H1 (cell line): ENCODE results near the gene POLD4. TPM values are rescaled to one million over a fixed set of nuclear protein-coding genes. Genes with fewer than 3 reads are reported as not detected.
A peak's percentile ranks its signal among the peaks of the same experiment; 100 is the strongest.

Experiments
- CTCF ChIA-PET: fragments of 300-600 bp; sonication (Branson Sonifier 250); formaldehyde crosslinking; loops from one replicate; lab custom pipeline; 2021; ENCODE audit not compliant: partially characterized antibody; lab: Charles Lee
- POLR2A ChIA-PET: fragments of 300-600 bp; sonication (Branson Sonifier 250); formaldehyde crosslinking; loops from one replicate; lab custom pipeline; 2021; ENCODE audit warnings: inconsistent platforms; ENCODE audit not compliant: partially characterized antibody; lab: Charles Lee
- DNase-seq, 2 experiments: peaks; one replicate each; pipeline versions ENCODE4 v3.0.0 to v3.0.0-alpha.2; 2010 to 2022; ENCODE audit warnings: low spot score in 2 of 2, low read depth in 1 of 2, mixed read lengths in 1 of 2
- FAIRE-seq: peaks from 2 replicates; lab custom pipeline; 2011; peaks lifted over from hg19 to GRCh38; lab: Jason Lieb, UNC
- H2AFZ ChIP-seq: 2 replicates; pipeline ENCODE4 v1.8.1; 2012; ENCODE audit warnings: low read length, inconsistent platforms
- H2AK5ac ChIP-seq: 2 replicates; pipeline ENCODE4 v1.6.1; 2013; ENCODE audit warnings: low read depth, low read length
- H2BK120ac ChIP-seq: replicated peaks from 2 replicates; pipeline ENCODE3; 2013; ENCODE audit warnings: low read depth, low read length, inconsistent platforms
- H2BK12ac ChIP-seq: 2 replicates; pipeline ENCODE4 v1.6.1; 2013; ENCODE audit warnings: low read depth, low read length
- H2BK15ac ChIP-seq: 2 replicates; pipeline ENCODE4 v1.6.1; 2013; ENCODE audit warnings: low read length
- H2BK20ac ChIP-seq: 2 replicates; pipeline ENCODE4 v1.6.1; 2013; ENCODE audit warnings: low read length
- H2BK5ac ChIP-seq: 2 replicates; pipeline ENCODE4 v1.6.1; 2013; ENCODE audit warnings: low read depth, low read length
- H3K14ac ChIP-seq: 2 replicates; pipeline ENCODE4 v1.6.1; 2013; ENCODE audit warnings: inconsistent platforms; ENCODE audit not compliant: insufficient read length
- H3K18ac ChIP-seq: 2 replicates; pipeline ENCODE4 v1.6.1; 2013; ENCODE audit warnings: low read length; ENCODE audit errors: extremely low read depth
- H3K23ac ChIP-seq: 2 replicates; pipeline ENCODE4 v1.6.1; 2013; ENCODE audit warnings: inconsistent platforms; ENCODE audit not compliant: insufficient read length
- H3K23me2 ChIP-seq: 2 replicates; pipeline ENCODE4 v1.6.1; 2013; ENCODE audit warnings: low read depth, low read length
- H3K27ac ChIP-seq: 2 replicates; pipeline ENCODE4 v1.6.1; 2011; ENCODE audit warnings: low read depth, low read length, inconsistent platforms
- H3K27me3 ChIP-seq, 4 experiments: replicated peaks in 1 of 4; 1 replicate in 1 of 4; 2 replicates in 3 of 4; pipeline versions ENCODE4 v1.6.1 to v1.8.1; 2011 to 2013; ENCODE audit warnings: low read length in 3 of 4, mild to moderate bottlenecking in 3 of 4, inconsistent platforms in 2 of 4, mixed read lengths in 2 of 4, moderate library complexity in 1 of 4; ENCODE audit not compliant: control insufficient read depth in 3 of 4, insufficient read depth in 3 of 4; ENCODE audit errors: extremely low read depth in 1 of 4
- H3K36me3 ChIP-seq, 4 experiments: 2 replicates each; pipeline versions ENCODE4 v1.6.1 to v1.8.1; 2011 to 2013; ENCODE audit warnings: mild to moderate bottlenecking in 4 of 4, low read length in 3 of 4, moderate library complexity in 2 of 4, control low read depth in 1 of 4, inconsistent platforms in 1 of 4; ENCODE audit not compliant: insufficient read depth in 4 of 4, control insufficient read depth in 2 of 4
- H3K4ac ChIP-seq: replicated peaks from 2 replicates; pipeline ENCODE3; 2013; ENCODE audit warnings: low read length, low read depth, mixed read lengths, inconsistent platforms; ENCODE audit not compliant: insufficient read length
- H3K4me1 ChIP-seq, 4 experiments: replicated peaks in 1 of 4; 1 replicate in 1 of 4; 2 replicates in 3 of 4; pipeline versions ENCODE4 v1.6.1 to v1.8.1; 2011 to 2013; ENCODE audit warnings: low read length in 3 of 4, inconsistent platforms in 2 of 4, mixed read lengths in 1 of 4; ENCODE audit not compliant: insufficient read depth in 4 of 4, control insufficient read depth in 3 of 4
- H3K4me2 ChIP-seq, 2 experiments: 2 replicates each; pipeline versions ENCODE4 v1.6.1 to v1.8.1; 2011 to 2013; ENCODE audit warnings: low read depth in 2 of 2, low read length in 2 of 2, control low read depth in 1 of 2, inconsistent platforms in 1 of 2, mild to moderate bottlenecking in 1 of 2; ENCODE audit not compliant: insufficient read depth in 1 of 2
- H3K4me3 ChIP-seq, 4 experiments: fragments of 200-600, 300-600 bp in 1 of 4; sonication (generic), shearing (Covaris generic), sonication (Bioruptor Twin) in 1 of 4; 2 replicates each; pipeline versions ENCODE4 v1.5.1 to v1.8.1; 2011 to 2016; ENCODE audit warnings: low read length in 4 of 4, low read depth in 3 of 4, control low read depth in 2 of 4, inconsistent platforms in 2 of 4, mild to moderate bottlenecking in 2 of 4, mixed read lengths in 1 of 4, moderate library complexity in 1 of 4; ENCODE audit not compliant: insufficient read depth in 2 of 4; ENCODE audit errors: extremely low read depth in 1 of 4
- H3K56ac ChIP-seq: replicated peaks from 2 replicates; pipeline ENCODE3; 2013; ENCODE audit warnings: low read depth, mild to moderate bottlenecking, mixed read lengths, low read length, inconsistent platforms; ENCODE audit not compliant: insufficient read length
- H3K79me1 ChIP-seq: 2 replicates; pipeline ENCODE4 v1.6.1; 2013; ENCODE audit warnings: low read depth, low read length, control low read depth
- H3K79me2 ChIP-seq, 2 experiments: 2 replicates each; pipeline versions ENCODE4 v1.6.1 to v1.8.1; 2012 to 2013; ENCODE audit warnings: low read length in 2 of 2, mild to moderate bottlenecking in 2 of 2, inconsistent platforms in 1 of 2; ENCODE audit not compliant: insufficient read depth in 2 of 2, control insufficient read depth in 1 of 2
- H3K9ac ChIP-seq, 4 experiments: replicated peaks in 1 of 4; 1 replicate in 1 of 4; 2 replicates in 3 of 4; pipeline versions ENCODE4 v1.6.1 to v1.8.1; 2011 to 2013; ENCODE audit warnings: low read depth in 3 of 4, low read length in 3 of 4, control low read depth in 2 of 4, mild to moderate bottlenecking in 2 of 4, moderate library complexity in 2 of 4, inconsistent platforms in 1 of 4; ENCODE audit errors: extremely low read depth in 1 of 4
- H3K9me3 ChIP-seq, 2 experiments: 2 replicates each; pipeline versions ENCODE4 v1.6.1 to v1.8.1; 2012 to 2013; ENCODE audit warnings: mild to moderate bottlenecking in 2 of 2, moderate library complexity in 2 of 2, control low read depth in 1 of 2, inconsistent platforms in 1 of 2, low read depth in 1 of 2, low read length in 1 of 2, mixed read lengths in 1 of 2; ENCODE audit not compliant: insufficient read depth in 2 of 2
- H4K20me1 ChIP-seq, 2 experiments: replicated peaks in 1 of 2; 2 replicates each; pipeline versions ENCODE3 to v1.8.1; 2011 to 2013; ENCODE audit warnings: inconsistent platforms in 2 of 2, low read length in 2 of 2, mild to moderate bottlenecking in 1 of 2; ENCODE audit not compliant: insufficient read depth in 2 of 2, control insufficient read depth in 1 of 2
- H4K5ac ChIP-seq: 2 replicates; pipeline ENCODE4 v1.6.1; 2013; ENCODE audit warnings: low read length, low read depth, mixed read lengths, inconsistent platforms; ENCODE audit not compliant: insufficient read length
- H4K8ac ChIP-seq: 2 replicates; pipeline ENCODE4 v1.8.0; 2013; ENCODE audit warnings: mild to moderate bottlenecking, moderate library complexity, low read length, inconsistent platforms; ENCODE audit not compliant: insufficient read depth; ENCODE audit errors: extremely low read depth
- H4K91ac ChIP-seq: replicated peaks from 2 replicates; pipeline ENCODE3; 2013; ENCODE audit warnings: low read length, mixed read lengths, inconsistent platforms; ENCODE audit not compliant: insufficient read length
- HDAC6 ChIP-seq: IDR thresholded peaks from one replicate; pipeline ENCODE4 v1.7.1; 2012; ENCODE audit warnings: low read depth, mild to moderate bottlenecking, inconsistent platforms, low read length, moderate library complexity
- WGBS, 2 experiments: shearing (Covaris generic) in 1 of 2; methylation state at CpG; one replicate each; pipeline versions ENCODE4 v1.1.6 to v1.1.7; 2013 to 2015; ENCODE audit warnings: low lambda C conversion rate in 2 of 2, mixed read lengths in 2 of 2, inconsistent platforms in 1 of 2, low coverage in 1 of 2, missing lambda C conversion rate in 1 of 2; ENCODE audit not compliant: insufficient replicate concordance in 2 of 2, insufficient coverage in 1 of 2, insufficient read length in 1 of 2; ENCODE audit errors: extremely low coverage in 1 of 2, missing lambda C conversion rate in 1 of 2; 5-methylcytosine and 5-hydroxymethylcytosine counted together
- polyA plus RNA-seq, 7 experiments: library from polyadenylated mRNA; depleted of rRNA in 3 of 7; stranded (reverse) in 5 of 7; unstranded in 2 of 7; fragments of >200 nt in 5 of 7; fragments of 200-250 nt in 2 of 7; gene quantifications; 1 replicate in 5 of 7; 2 replicates in 1 of 7; 4 replicates in 1 of 7; pipeline versions ENCODE4 v1.2.1 to v1.2.3, GENCODE V29; 2011 to 2013; ENCODE audit warnings: missing spikeins in 2 of 7, mixed read lengths in 2 of 7
- total RNA-seq: library from RNA; stranded (reverse); fragmentation: NEBNext Ultra II Directional; extraction: Animal tissue kit (Norgen Biotek cat#: 25700); gene quantifications from 2 replicates; pipeline ENCODE4 v1.2.1, GENCODE V29; 2021
- TF ChIP-seq, protein P1 (sequence below): IDR thresholded peaks from 2 replicates; pipeline ENCODE4 v1.6.1; 2012; ENCODE audit warnings: inconsistent platforms

Gene POLD4
- total and polyA plus RNA-seq, 2 of the 8 experiments (the other 6 are each of a cell fraction or from before 2014, with no cell fraction given): 21.2 to 46.7 TPM

DNA sequence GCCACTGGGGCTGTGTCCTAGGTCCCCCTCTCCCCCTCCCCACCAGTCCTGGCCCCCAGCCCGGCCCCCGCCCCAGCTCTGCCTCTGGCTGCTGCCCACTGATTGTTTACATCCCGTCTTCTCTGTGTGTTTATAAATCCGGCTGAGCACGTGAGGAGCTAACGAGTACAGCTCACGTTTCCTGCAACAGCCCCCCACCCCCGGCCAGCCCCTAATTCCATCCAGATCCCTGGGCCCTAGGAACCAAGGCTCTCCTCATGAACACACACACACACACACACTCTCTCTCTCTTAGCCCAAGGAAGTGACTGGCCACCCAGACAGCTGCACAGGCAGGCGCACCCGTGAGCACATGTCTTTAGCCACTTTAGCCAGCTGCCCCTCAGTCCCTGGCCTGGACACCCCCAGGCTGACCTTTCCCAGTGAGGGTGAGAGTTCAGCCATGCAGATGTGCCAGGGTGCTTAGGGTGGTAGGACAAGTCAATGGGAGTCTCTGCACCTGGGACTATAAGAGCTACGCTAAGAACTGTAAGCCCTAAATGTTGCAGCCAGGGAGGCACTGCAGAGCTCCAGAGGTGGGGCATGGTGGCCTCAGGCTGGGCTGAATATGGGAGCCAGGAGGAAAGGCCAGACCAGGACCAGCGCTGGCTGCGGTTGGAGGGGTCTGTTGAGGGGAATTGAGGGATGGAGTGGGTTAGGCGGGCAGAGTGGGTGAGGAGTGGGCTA is 17.2 kb upstream of the POLD4 start:
- H2AFZ ChIP-seq: no peak overlapping the region
- peaks cover 0 to 36% (median 30%) of the 10 kb centered on the region in 4 experiments; a peak in 6 of 7 replicates for H3K4me1 ChIP-seq
- 0 out of 2 replicates have a peak overlapping the region, but pooled peaks have one; percentile 53 for H2BK15ac ChIP-seq
- H3K14ac ChIP-seq: no peak overlapping the region
- no peak overlapping the region for H2BK120ac ChIP-seq
- H4K8ac ChIP-seq: no peak overlapping the region
- H3K4ac ChIP-seq: no peak overlapping the region
- CTCF ChIA-PET: interaction anchor here (0.7 to 34.8 kb wide), 16 partner anchors 9 to 985 kb away, joined by 3 to 1305 read pairs (median 5); partner anchors contain the start of genes POLD4, PPP1CA and RAD9A
- DNase-seq (no peak), FAIRE-seq (no peak)
- H3K23ac ChIP-seq: no peak overlapping the region
- no peaks in the 10 kb centered on the region for H3K9me3 ChIP-seq
- H2AK5ac ChIP-seq: peak overlapping the region; percentile 60; the same call in 1 of the 2 replicates
- H3K27ac ChIP-seq: no peak overlapping the region
- H3K36me3 ChIP-seq: no peaks in the 10 kb centered on the region
- H2BK20ac ChIP-seq: no peak overlapping the region
- no peak overlapping the region for H3K9ac ChIP-seq
- no peak overlapping the region for H3K56ac ChIP-seq
- H3K18ac ChIP-seq: peak overlapping the region; percentile 28; the same call in 1 of the 2 replicates
- peak overlapping the region; percentile 30 to 96; a peak in 2 of 4 replicates for H3K4me2 ChIP-seq
- H4K5ac ChIP-seq: no peak overlapping the region
- H4K91ac ChIP-seq: peak overlapping the region; percentile 1
- peaks cover 0 to 46% (median 36%) of the 10 kb centered on the region in 4 experiments; a peak in 6 of 7 replicates for H3K27me3 ChIP-seq
- H3K79me2 ChIP-seq: no peaks in the 10 kb centered on the region
- 61% methylated on average over 14 of the region's 14 CpGs; no CpG with 5 or more reads in 1 of the 2 experiments for WGBS, 2 experiments
- H3K4me3 ChIP-seq: no peak overlapping the region
- POLR2A ChIA-PET: interaction anchor here (0.6 to 2.1 kb wide), 15 partner anchors 8 to 260 kb away, joined by 3 to 11 read pairs (median 4); partner anchors contain the start of genes PITPNM1, POLD4, RAD9A and TMEM134
- peaks cover 0 to 3% of the 10 kb centered on the region in 2 experiments for H4K20me1 ChIP-seq
- H3K23me2 ChIP-seq: peaks cover 19% of the 10 kb centered on the region; the same call in 1 of the 2 replicates
- H2BK12ac ChIP-seq: peak overlapping the region; percentile 87; the same call in 1 of the 2 replicates
- no peak for TF ChIP-seq HDAC6
- TF ChIP-seq, protein P1, sequence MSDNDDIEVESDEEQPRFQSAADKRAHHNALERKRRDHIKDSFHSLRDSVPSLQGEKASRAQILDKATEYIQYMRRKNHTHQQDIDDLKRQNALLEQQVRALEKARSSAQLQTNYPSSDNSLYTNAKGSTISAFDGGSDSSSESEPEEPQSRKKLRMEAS: peak; percentile 28; the same call in 1 of the 2 replicates
- peak overlapping the region; percentile 27; the same call in 1 of the 2 replicates for H2BK5ac ChIP-seq
- no peaks in the 10 kb centered on the region for H3K79me1 ChIP-seq
